Diencephalon (tissue), 1 donor: ENCODE results near the gene CNNM2. TPM values are rescaled to one million over a fixed set of nuclear protein-coding genes. Genes with fewer than 3 reads are reported as not detected.

Experiments used
- small RNA-seq: library from RNA; depleted of rRNA; stranded (forward); fragments of <200 nt; gene quantifications from one replicate; pipeline ENCODE3, GENCODE V24; 2014
- total RNA-seq: library from RNA; depleted of rRNA; stranded (reverse); fragments of >200 nt; gene quantifications from one replicate; pipeline ENCODE4 v1.2.3, GENCODE V29; 2014

The CNNM2 gene
- 10.4 TPM for total RNA-seq

GRCh38 chr10:102917962-102918816, at the start of gene CNNM2:
CNNM2 (plus strand) TSS chr10:102918294; CDS start chr10:102918481, 187 bp downstream.

GRCh38 chr10:102869258-102870198, 48.6 kb upstream of the CNNM2 start, which contains the start of gene AS3MT:
AS3MT (plus strand) TSS chr10:102869470; CDS start chr10:102869593, 123 bp downstream.

Small RNA genes lying within 50 kb of the gene (small RNA-seq; reads per million reads assigned to genes)
- gene AS3MT (not detected), gene RF00026 (not detected), gene RF02271 (not detected)

Other genes starting within 250 kb of the CNNM2 start
- gene ARL3, start 203.9 kb upstream of the CNNM2 start, total RNA-seq, result 38.8 TPM
- gene SFXN2, start 203.7 kb upstream of the CNNM2 start, total RNA-seq, result 7.6 TPM
- 36.7 TPM for gene WBP1L, start 174.3 kb upstream of the CNNM2 start, total RNA-seq
- not detected for gene CYP17A1, start 80.9 kb upstream of the CNNM2 start, total RNA-seq
- 40.6 TPM for gene BORCS7, start 64.0 kb upstream of the CNNM2 start, total RNA-seq
- gene AS3MT, start 48.8 kb upstream of the CNNM2 start, total RNA-seq, result 11.1 TPM